Germinal center (tissue), 1 donor: ENCODE data around the gene FRAS1.
"Not testable (repeated sequence)": the region's sequence is repeated elsewhere in the genome, so short reads cannot be mapped to it uniquely, and the experiment has no call there.

ENCODE experiments used
- DNase-seq: peaks from one replicate; pipeline ENCODE4 v3.0.0; 2012; ENCODE audit warnings: mixed read lengths, low spot score

Gene FRAS1

DNA sequence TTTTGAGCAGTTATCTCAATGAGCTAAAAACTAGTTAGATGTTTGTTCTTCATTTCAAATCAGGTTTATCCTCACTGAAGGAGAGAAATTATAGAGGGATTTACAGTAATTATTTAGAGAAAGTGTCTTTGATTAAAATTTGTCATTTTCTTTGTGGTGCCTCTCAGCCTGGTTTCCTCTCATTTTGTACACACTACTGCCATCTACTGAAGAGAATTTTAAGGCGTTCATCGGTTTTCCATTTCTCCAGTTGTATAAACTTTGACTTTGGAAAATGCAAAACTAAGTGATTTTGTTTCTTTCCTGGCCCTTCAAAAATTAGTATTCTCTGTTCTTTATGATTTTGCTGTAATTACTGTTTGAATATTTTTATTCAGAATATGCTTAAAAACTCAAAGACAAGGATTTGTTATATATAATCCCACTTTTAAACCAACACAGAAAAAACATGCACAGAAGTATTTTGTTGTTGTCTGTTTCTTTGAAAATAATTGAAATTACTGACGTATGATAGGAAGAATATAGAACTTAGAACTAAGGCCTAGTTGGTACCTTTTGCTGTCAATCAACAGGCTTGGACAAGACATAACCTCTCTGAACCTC lies 460.0 kb downstream of the FRAS1 start:
- DNase-seq: no peak

DNA sequence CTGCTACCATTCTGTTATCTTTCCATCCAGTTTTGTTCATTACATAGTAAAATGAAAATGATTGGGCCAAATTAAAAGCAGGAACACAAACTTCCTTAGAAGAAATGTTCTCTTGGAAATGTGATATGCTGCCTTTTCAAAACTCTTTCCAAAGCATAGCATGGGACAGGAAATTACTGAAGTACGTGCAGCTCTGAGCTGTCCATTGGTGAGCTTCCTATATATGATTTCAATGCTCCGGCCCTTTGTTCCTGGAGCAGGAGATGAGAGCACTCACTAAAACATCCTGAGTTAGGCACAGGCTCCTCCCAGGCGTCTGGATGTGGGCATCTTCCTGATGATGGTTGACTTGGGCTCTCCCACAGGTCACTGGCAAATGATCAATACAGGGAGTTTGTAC lies 461.4 kb downstream of the FRAS1 start:
- DNase-seq: no peak

DNA sequence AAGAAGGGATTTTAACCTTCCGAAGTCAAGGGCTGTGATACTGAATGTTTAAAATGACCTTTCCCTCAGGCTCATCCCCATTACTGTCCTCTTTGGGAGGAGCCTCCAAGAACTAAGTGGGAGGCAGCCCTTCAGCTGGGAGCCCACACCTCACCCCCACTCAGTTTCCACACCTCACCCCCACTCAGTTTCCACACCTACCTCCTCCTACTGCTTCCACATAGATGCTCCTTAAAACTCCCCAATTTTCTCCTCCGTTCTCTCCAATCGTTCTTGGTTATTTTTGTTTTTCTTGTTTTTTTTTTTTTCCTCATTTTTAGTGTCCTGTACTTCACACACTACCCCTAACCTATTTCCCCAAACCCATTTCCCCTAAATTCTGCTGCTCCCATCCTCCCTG lies 462.8 kb downstream of the FRAS1 start:
- DNase-seq: no peak

DNA sequence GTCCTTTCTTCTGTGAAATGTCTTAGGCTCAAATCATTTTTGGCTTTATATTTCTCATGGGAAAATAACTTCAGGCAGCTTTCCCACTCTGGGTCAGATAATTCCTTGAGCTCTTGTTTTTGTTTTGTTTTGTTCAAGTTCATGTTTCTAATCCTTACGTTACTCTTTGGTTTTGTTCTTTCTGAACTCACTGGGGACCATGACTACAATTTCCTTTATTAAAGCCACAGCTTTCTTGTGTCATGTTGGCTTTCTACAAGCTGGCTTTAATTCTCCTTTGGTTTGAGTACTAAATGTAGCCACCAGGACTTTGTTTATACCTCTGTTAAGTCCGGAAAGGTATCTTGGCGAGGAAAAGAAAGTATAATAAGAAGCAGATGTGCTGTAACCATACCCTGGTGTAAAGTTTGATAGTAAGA lies 463.7 kb downstream of the FRAS1 start:
- DNase-seq: no peak

DNA sequence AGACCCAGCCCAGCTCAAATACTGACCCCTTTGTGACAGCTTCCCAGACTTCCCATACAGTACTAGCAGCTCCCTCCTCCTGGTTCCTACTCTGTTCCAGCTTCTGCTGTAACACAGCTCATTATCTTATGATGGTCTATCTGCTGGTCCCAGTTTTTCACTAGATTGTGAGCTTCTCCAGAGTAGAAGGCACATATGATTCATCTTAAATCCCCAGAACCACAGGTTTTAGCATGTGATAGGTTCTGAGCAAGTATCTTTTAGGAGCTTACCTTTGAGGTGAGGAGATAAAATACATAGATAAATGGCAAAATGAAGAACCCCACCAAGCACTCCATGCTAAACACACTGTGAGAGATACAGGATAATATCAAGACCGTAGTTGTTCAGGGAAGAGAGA lies 466.9 kb downstream of the FRAS1 start:
- DNase-seq: no peak

DNA sequence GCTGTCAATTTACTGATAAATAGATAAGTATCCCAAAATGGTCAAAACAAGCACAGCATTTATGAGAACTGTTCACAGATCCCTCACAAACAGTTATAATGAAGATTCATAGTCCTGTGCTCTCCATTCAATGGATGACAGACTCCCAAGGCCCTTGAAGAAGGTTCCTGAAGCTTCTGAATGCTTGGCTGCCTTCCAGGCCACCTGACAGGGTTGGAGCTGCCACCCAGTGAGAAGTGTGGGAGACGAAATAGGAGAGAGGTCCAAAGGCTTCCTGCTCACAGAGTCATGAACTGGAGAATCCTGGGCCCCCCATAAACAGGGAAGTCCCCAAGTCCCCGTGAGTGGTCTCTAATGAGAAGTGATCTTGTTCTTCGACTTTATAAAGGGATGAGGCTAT lies 468.4 kb downstream of the FRAS1 start:
- DNase-seq: no peak

DNA sequence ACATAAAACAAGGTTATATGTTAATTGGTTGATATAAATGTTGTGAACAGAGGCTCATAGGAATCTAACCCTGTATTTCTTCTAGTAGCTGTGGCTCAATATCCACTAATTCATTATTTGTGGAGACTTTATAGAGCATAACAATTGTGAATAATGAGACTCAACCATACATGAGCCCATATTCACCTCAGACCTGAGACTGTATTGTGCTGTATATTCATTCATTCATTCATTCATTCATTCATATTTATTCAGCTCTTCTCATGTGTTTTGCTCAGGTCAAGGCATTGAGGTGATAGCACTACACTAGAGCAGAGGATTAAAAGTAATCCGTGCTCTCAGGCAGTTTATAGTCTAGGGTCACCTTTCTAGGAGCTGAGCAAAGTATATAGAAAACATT lies 470.0 kb downstream of the FRAS1 start:
- no peak for DNase-seq

DNA sequence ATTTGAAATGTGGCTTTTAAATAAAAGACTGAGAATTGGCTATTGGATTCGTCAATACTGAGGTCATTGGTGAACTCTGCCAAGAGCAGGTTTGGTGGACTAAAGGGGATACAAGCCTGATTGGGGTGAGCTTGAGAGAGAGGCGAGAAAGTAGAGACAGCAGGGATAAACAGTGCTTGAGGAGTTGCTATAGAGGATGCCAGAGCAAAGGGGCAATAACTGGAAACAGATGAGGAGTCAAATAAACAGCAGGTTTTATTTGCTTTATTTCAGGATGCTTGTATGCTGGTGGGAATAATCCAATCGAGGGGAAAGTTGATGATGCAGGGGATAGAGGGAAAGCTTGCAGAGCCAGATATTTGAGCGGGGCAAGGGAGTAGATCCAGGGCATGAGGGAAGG lies 470.4 kb downstream of the FRAS1 start:
- DNase-seq: no peak

DNA sequence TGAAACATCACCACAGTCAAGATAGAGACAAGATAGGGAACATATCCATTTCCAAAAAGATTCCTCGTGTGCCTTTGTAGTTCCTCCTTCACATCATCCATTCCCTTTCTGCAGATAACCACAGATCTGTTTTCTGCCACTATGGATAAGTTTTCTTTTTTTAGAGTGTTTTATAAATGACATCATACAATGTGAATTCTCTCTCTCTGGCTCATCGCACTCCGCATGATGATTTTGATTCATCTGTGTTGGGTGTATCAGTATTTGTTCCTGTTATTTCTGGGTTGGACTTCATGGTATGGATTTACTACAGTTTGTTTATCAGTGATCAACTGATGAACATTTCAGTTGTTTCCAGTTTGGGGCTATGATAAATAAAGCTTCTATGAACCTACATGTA lies 471.2 kb downstream of the FRAS1 start:
- no peak for DNase-seq

DNA sequence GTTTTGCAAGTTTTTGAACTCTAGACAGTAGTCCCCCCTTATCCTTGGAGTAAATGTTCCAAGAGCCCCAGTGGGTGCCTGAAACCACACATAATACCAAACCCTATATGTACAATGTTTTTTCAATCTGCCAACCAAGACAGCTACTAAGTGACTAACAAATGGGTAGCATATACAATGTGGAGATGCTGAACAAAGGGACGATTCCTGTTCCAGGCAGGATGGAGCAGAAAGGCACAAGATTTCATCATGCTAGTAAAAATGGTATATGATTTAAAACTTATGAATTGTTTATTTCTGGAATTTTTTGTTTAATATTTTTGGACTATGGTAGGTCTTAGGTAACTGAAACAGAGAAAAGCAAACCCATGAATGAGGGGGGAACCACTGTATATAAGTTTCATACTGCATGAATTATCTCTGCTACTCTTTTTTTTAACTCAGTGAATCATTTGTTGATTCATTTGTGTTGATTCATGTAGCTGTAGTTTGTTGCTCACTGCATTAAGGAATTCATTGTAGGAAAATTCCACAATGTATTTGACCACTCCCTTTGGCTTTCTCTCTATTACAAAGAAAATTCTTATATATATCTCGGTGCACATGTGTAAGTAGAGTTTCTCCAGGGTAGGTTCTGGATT lies 472.6 kb downstream of the FRAS1 start:
- DNase-seq: no peak

DNA sequence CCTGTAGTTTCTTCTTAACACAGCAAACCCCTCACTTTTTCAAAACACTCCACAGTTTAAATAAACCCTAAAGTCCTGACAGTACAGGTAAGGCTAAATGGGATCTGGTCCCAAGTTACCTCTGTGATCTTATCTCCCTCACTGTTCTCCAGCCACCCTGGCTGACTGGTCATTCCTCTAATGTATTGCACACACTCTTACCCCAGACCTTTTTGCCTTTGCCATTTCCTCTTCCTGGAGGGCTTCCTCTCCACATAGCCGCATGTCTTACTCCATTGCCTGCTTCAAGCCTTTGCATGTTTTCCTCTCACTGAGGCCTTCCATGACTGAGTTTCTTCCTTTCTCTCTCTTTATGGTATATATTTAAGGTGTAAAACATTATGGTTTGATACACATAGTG lies 474.9 kb downstream of the FRAS1 start:
- no peak for DNase-seq

DNA sequence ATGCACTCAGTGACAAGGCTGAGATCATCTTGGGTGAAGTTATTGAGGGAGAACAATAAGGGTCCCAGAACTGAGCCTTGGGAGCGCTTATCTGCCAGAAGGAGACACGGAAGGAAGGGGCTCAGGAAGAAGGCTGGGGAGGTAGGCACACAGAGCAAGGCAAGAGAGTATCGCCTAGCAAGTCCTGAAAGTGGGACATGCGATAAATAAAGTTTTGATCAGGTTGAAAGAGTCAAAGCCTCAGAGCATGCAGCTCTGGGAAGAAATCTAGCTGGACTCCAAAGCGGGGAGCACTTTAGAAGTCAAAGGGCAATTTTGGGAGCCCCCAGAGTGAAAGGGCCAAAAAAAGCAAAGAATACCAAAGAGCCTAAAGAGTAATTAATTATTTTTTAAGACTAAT lies 476.7 kb downstream of the FRAS1 start:
- no peak for DNase-seq

DNA sequence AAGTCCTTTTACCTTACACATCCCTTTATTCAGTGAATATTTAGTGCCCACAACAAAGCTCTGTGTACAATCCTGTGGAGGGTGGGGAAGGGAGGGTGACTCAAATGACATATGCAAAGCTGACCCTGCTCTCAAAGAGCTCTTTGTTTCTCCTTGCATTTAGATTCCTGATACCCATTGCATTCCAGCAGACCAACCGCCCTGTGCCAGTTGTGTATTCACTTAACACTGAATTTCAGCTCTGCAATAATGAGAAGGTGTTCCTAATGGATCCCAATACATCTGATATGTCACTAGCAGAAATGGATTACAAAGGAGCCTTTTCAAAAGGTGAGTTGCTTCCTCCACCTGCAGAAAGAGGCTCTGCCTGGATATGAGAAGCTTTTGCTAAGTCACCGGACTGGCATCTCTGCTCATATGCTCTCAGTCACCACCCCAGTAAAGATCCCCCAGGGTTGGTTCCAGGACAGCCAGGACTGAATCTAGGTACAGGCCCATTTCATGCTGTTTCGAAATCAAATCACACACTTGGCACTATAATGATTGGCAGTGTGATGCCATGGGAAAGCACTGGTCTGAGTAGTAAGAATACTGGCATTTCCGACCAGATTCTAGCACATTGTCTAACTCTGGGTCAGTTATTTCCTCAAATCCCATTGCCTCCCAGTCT lies 477.3 kb downstream of the FRAS1 start:
- DNase-seq: no peak

DNA sequence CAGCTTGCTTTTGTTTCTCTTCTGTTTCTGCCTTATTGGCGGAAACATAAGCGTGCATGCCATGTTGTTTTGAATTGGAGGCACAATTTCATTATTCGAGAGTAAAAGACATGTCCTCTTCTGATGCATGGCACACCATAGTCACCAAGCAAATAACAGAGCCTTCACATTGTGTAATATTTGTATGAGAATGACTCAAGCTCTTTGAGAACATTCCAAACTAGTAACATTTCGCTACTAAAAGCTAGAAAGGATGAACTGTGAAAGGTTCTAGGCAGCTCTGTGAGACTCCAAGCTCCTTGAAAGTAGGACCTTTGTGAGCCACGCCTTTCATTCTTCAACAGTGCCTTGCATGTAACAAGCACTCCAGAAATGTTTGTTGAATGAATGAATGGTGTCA lies 485.2 kb downstream of the FRAS1 start:
- DNase-seq: no peak

DNA sequence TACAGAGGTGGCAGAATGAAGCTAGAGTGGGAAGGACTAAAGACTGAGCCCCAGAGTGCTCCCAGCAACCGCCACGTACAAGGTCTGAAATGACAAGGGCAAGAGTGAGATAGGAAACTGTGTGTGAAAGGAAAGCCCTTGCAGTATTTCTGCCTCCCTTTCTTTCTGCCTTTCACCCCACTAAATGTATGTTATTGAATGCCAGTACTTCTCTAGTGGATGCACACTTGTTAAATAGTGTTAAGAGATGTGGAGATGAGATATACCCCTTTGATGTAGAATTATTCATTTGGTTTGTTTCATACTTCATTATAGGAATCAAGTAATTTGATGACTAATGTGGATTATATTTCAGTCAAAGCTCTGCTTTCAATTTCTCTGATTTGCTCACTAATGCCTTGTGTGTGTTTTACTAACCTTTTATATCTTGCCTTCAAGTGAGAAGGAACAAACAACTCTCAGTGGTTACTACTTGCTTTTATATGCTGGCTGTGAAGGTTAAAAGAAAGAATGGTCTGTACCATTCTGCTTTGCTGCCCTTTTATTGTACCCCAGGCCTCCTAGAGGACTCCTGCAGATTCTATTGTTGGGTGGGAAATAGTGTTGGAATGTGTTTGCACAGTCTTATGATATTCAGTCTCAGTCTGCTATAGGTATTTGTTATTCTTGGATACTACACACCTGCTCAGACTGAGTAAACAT lies 486.5 kb downstream of the FRAS1 start:
- no peak for DNase-seq

DNA sequence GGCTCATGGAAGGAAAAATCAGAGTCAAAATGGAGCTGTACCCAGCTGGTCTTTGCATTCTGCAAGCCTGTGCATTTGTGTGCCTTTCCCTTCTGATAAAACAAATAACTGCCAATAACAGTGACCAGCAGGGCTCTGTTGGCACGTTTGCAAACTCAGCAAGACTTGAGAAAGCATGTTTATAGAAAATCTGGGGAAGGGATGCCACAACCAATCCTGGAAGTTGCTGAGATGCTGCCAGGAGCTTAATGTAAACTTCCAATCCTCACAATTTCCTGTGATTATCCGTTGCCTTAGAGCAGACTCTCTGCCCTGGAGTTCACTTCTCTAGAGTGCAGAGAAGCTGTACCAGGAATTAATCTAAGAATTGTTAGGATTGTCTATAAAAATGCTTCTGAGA lies 487.6 kb downstream of the FRAS1 start:
- no peak for DNase-seq

DNA sequence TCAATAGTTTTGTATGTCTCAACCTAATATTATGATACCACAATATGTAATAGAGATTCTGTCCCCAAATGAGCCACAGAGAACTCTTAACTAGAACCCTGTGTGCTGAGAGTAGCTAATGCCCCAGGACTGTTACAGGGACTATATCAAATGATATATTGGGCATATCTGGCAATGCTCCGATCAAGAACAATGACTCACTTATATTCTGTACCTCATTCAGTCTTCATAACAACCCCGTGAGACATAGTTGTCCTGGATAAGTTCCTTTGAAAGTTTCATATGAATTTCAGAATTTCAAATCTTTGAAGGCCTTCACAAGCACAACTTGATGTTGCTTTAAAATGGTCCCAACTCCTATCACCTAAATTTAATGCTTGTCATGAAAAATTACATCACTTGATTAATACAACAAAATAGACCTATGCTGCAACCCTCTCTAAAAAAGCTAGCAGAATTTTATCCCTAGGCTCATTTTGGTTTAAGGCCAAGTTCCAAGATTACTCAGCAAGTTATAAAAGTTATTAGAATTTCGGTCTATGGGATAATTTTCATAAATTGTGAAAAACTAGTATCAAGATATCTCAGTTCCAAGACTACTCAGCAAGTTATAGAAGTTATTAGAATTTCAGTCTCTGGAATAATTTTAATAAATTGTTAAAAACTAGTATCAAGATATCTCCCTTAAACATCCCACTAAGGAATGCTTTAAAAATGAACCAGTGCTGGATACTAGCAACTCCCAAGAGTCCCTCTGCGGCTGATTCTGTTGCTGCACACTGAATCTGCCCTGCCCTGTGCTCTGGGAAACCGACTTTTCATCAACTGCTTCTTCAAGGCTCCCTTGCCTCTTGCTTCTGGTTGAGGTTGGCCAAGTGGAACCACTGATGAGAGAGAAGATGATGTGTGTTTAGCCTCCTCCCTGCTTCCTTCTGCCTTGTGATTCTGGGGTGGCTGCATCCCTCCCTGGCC lies 488.4 kb downstream of the FRAS1 start:
- no peak for DNase-seq

DNA sequence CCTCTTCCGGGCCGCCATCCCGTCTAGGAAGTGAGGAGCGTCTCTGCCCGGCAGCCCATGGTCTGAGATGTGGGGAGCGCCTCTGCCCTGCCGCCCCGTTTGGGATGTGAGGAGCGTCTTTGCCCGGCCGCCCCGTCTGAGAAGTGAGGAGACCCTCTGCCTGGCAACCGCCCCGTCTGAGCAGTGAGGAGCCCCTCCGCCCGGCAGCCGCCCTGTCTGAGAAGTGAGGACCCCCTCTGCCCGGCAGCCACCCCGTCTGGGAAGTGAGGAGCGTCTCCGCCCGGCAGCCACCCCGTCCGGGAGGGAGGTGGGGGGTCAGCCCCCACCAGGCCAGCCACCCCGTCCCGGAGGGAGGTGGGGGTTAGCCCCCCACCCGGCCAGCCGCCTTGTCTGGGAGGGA lies 490.8 kb downstream of the FRAS1 start:
- DNase-seq: not testable (repeated sequence)

DNA sequence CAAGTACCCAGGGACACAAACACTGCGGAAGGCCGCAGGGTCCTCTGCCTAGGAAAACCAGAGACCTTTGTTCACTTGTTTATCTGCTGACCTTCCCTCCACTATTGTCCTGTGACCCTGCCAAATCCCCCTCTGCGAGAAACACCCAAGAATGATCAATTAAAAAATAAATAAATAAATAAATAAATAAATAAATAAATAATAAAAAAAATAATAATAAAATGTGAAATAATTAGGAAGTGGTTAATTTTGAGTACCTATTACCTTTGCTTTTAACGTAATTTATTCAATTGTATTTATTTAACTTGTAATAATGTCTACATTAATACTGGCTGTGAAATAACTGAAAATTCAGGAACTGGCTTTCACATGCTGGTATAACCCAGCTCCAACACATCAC lies 491.8 kb downstream of the FRAS1 start:
- DNase-seq: not testable (repeated sequence)

DNA sequence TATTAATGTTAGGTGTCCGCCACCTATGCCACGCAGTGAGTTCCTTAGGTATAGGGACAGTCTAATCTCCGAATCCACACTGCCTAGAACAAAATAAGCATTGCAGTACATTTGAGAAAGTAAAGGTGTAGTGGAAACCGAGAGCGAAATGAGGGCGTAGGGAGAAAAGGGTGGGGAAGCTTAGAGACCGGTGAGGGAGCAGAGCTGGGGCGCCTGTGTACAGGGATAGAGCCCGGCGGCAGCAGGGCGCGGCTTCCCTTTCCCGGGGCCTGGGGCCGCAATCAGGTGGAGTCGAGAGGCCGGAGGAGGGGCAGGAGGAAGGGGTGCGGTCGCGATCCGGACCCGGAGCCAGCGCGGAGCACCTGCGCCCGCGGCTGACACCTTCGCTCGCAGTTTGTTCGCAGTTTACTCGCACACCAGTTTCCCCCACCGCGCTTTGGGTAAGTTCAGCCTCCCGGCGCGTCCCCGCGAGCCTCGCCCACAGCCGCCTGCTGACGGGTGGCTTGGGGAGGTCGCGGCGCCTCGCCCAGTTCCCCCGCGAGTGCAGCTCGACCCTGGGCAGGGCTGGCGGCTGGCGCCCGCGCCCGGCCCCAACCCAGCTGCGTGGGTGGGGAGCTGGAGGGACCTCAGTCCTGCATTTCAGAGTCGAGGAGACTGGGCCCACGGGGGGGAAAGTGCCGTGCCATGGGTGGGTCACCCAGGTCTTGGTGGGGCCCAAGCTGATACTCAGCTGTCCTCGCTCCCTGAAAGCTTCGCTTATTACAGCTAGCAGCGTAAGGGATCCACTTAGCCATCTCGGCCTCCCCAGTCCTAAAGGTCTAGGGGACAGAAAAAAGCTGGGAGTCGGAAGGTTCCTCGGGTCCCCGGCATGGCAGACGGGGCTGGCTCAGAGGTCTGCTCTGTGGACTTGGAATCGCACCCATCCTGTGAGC lies 494.6 kb downstream of the FRAS1 start, which contains the start of gene ANXA3:
Gene ANXA3, plus strand, starts transcription at position 351 of the 932 bp plus-strand sequence. CDS start 2,704 bp downstream, outside the sequence.
- peak; percentile 25 for DNase-seq
